Measurements from ENCODE around the gene XAB2.
"Not testable (repeated sequence)": the region's sequence is repeated elsewhere in the genome, so short reads cannot be mapped to it uniquely, and the experiment has no call there.

XAB2 gene

GRCh38 chr19:7577422-7577821 is 51.9 kb downstream of the XAB2 start:
- not testable (repeated sequence) for DNase-seq (ENCODE audit: low spot score)

GRCh38 chr19:7575434-7576040 is 53.8 kb downstream of the XAB2 start:
- no peak for DNase-seq (ENCODE audit: low spot score)

- no peak for DNase-seq (ENCODE audit: low spot score)
Measured at GRCh38 chr19:7570761-7571160, 58.6 kb downstream of the XAB2 start.

Data from CD4-positive, alpha-beta T cell treated with Interleukin-2 at 100 ng/mL for 4 hours (primary cell).